Epithelial cell of proximal tubule (primary cell): ENCODE measurements around the gene SYNDIG1. TPM values are rescaled to one million over a fixed set of nuclear protein-coding genes. Genes with fewer than 3 reads are reported as not detected.

ENCODE experiments used
- DNase-seq: peaks from one replicate; pipeline ENCODE4 v3.0.0-alpha.2; 2011; ENCODE audit warnings: low read depth
- H3K4me3 ChIP-seq: 2 replicates; pipeline ENCODE4 v1.5.1; 2011; ENCODE audit warnings: low read depth, mild to moderate bottlenecking, low read length
- total RNA-seq: library from RNA; depleted of rRNA; stranded (reverse); fragments of >200 nt; gene quantifications from 2 replicates; pipeline ENCODE4 v1.2.3, GENCODE V29; 2015
- TF ChIP-seq, protein P1 (sequence below): conservative IDR thresholded peaks from 2 replicates; pipeline ENCODE4 v1.5.1; 2012; ENCODE audit warnings: low read depth, mild to moderate bottlenecking, low read length

The SYNDIG1 gene
- total RNA-seq, 1 donor from 2014 or later: 0.12 TPM

DNA sequence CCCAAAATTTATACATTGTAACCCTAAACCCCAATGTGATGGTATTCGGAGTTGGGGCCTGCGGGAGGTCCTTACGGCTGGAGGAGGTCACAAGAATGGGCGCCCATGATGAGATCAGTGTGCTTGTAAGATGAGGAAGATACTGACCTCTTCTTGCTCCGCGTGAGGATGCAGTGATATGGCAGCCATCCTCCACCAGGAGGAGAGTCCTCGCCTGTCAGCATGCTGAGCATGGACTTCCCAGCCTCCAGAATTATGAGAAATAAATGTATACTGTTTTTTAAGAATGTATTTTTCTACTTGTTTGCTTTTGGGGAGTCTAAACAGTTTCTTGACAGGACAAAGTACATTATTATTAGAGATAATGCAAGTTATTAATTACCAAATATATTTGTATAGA, 8.7 kb upstream of the SYNDIG1 start:
- DNase-seq: no peak
- no peak overlapping the region for H3K4me3 ChIP-seq
- TF ChIP-seq, protein P1, sequence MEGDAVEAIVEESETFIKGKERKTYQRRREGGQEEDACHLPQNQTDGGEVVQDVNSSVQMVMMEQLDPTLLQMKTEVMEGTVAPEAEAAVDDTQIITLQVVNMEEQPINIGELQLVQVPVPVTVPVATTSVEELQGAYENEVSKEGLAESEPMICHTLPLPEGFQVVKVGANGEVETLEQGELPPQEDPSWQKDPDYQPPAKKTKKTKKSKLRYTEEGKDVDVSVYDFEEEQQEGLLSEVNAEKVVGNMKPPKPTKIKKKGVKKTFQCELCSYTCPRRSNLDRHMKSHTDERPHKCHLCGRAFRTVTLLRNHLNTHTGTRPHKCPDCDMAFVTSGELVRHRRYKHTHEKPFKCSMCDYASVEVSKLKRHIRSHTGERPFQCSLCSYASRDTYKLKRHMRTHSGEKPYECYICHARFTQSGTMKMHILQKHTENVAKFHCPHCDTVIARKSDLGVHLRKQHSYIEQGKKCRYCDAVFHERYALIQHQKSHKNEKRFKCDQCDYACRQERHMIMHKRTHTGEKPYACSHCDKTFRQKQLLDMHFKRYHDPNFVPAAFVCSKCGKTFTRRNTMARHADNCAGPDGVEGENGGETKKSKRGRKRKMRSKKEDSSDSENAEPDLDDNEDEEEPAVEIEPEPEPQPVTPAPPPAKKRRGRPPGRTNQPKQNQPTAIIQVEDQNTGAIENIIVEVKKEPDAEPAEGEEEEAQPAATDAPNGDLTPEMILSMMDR: no peak

DNA sequence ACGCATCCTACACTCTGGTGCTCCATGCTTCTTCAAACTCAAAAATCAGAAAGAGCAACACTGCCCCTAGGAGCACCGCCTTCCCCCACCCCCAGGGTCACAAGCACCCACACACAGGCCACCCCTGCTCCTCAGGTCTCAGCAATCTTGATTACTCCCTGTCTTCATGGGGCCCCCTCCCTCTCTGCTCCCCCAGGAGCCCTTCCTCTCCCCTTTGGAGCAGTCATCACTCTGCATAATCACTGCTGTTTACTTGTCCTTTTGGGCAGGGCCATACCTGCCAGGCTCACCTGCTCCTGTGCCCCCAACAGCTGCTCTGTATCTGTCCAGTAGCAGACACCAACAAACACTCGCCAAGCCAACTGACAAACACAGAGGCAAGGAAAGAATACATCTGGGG, 7.6 kb upstream of the SYNDIG1 start:
- H3K4me3 ChIP-seq: no peak overlapping the region
- no peak for DNase-seq
- TF ChIP-seq, protein P1: no peak

DNA sequence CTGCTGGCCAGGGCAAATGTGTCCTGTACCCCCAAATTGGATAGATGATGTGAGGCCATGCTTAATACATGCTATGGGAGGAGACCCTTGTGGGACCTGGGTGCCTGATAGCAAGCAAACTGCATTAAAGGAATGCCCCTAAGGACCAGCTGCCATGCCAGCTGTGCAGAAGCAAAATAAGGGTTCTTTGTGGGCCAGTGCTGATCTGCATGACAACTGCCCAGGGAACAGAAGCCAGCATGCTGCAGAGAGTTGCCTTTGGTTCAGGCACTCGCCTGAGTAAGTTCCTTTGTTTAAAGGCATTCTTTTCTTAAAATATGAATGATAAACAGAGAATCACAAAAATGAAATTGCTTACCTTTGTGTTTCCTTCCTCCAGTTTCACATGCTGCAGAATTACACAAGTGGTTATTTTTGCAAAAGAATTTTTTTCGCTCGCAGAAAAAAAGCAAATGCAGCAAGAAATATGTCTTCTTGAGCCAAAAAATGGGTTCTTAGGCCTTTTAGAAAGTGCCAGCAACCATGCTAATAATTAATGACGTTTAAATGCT, 6.9 kb upstream of the SYNDIG1 start:
- no peak for DNase-seq
- TF ChIP-seq, protein P1: no peak
- no peak overlapping the region for H3K4me3 ChIP-seq

DNA sequence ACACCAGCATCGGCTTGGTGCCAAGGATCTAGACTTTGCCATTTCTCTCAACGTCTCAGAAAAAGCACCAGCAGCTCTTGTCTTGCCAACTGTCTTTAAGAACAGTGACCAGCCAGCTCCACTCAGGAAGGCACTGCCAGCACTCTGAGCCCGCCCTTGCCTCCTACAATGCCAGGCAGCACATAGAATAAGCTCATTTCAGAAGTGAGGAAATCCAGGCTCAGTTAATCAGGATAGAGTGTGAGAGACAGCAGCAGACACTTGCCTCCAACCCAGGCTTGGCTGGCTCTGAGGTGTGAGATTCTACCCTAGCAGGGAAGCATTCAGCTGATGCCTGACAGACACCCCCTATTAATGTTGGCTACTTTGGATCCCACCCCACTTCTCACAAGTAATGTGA, 4.3 kb upstream of the SYNDIG1 start:
- H3K4me3 ChIP-seq: no peak overlapping the region
- TF ChIP-seq, protein P1: no peak
- DNase-seq: no peak

DNA sequence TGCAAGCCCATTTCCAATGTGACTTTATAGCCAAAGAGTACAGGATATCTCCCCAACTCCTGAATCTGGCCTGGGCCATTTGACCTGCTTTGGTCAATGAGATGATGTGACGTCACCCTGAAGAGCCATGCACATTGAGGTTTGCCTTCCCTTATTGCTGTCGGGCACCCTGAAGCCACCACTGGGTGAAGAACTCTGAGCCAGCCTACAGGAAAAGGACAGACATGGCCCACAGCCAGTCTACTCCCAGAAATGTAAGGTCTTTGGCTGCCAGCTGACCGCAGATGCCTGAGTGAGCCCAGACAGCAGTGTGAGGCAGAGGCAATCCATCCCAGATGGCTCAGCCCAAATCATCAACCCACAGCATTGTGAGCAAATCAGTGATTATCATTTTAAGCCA, 3.7 kb upstream of the SYNDIG1 start:
- TF ChIP-seq, protein P1: no peak
- H3K4me3 ChIP-seq: no peak overlapping the region
- no peak for DNase-seq

DNA sequence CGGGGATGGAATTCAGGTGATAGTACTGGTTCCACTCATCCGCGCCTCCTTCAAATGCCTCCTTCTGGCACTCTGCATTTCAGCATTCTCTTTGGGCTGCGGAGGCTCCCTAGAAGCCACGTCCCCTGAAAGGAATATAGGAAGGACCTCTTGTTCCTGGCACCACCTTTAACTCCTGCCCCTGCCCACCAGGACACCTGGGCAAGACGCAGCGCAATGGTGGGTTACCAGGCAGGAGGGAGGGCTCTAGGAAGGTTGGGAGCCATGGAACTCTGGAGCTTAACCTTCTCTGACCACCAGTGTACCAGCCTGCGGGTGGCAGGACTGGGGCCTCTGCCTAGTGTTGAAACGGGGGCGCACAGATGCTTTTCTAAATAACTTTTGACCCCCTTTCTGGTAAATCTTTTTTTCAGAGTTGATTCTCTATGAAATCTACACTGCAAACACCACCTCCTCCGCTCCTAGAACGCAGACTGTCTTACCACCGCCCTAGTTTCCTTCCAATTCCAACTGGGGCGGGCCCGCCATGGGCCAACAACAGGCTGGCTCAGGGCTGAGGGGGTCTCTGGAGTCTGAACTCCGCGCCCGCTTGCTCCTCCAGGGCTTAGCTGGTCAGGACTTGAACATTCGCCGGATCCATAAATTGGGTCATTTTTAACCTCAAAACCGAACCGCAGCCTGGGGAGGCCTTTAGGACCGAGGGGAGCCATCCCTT, 871 bp upstream of the SYNDIG1 start:
- no peak overlapping the region for H3K4me3 ChIP-seq
- DNase-seq: no peak
- TF ChIP-seq, protein P1: no peak
